D341Med (cell line): Measurements from ENCODE around the gene SYCE3.
"Not testable (repeated sequence)": the region's sequence is repeated elsewhere in the genome, so short reads cannot be mapped to it uniquely, and the experiment has no call there.

Source experiments
- DNase-seq: peaks from one replicate; pipeline ENCODE4 v3.0.0; 2012; ENCODE audit warnings: low spot score

The SYCE3 gene

GRCh38 chr22:50520826-50521453 lies 41.8 kb downstream of the SYCE3 start:
- DNase-seq = peak; percentile 18

- DNase-seq = not testable (repeated sequence)
Measured at GRCh38 chr22:50520184-50520583, 42.5 kb downstream of the SYCE3 start.

DNA sequence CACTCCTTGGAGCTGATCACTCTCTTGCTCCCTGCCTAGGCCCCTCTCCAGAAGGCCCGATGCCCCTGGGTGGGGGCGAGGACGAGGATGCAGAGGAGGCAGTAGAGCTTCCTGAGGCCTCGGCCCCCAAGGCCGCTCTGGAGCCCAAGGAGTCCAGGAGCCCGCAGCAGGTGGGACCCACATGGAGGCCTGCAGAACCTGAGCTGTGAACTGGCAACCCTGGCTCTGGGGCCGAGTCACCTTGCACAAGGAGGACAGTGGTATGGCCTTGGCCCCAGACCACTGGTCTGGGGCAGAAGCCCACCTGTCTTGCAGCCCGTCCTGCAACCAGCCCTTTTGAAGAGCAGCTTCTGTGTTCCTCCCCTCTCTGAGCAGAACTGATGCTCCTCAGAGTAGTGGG lies 43.6 kb downstream of the SYCE3 start:
- DNase-seq = peak; percentile 13

DNA sequence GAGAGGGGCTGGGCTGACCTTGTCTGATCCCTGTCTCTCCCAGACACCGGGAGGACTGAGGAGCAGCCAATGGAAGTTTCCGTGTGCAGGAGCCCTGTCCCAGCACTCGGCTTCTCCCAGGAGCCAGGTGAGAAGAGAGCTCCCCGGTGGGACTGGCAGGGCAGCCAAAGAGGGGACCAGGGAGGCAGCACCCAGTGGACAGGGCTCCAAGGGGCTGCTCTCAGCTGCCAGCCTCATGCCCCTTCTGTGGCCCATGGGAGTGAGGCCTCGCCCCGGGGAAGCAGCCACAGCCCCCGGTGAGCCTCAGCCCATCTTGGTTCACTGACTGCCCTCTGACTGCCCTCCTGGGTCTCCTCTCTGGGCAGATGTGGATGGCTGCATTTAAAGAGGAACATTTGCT lies 44.1 kb downstream of the SYCE3 start:
- peak; percentile 18 for DNase-seq

DNA sequence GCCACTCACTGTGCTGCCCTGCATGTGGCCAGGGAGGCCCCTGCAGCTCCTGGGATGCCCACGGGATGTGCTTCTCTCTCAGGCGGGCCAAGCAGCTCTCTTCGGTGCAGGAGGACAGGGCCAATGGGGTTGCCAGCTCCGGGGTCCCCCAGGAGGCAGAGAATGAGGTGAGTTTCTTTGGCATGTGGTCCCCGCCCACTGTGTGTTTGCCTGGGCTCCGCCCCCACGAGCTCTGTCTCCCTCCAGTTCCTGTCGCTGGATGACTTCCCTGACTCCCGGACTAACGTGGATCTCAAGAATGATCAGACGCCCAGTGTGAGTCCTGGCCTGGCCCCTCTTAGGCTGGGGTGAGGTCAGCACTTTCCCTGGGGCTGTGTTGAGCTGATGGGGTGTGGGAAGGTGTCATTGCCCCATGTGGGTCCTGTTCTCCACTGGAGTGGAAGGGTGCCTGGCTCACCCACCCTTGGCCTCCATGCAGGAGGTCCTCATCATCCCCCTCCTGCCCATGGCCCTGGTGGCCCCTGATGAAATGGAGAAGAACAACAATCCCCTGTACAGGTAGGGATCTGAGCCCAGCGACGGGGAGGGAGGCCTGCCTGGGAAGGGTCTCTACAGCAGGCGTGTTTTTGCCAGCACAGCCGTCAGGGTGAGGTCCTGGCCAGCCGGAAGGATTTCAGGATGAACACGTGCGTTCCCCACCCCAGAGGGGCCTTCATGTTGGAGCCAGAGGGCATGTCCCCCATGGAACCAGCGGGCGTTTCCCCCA lies 45.0 kb downstream of the SYCE3 start:
- DNase-seq = peak; percentile 17

DNA sequence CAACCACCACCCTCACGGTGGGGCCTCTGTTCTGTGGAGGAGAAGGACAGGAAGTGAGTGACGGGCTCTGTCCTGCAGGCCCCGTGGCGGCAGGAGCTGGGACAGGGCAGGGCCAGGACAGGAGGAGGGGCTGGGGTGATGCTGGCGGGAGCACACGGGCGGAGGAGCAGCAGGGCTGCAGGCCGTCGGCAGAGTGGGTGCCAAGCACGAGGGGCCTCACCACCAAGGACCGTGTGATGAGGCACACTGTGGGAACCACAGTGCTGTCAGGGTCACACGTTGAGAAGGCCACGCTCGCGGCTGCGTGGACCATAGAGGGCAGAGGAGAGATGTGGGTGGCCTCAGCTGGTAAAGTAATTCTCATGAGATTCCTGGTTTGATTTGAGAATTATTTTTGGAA lies 45.8 kb downstream of the SYCE3 start:
- peak; percentile 8 for DNase-seq

DNA sequence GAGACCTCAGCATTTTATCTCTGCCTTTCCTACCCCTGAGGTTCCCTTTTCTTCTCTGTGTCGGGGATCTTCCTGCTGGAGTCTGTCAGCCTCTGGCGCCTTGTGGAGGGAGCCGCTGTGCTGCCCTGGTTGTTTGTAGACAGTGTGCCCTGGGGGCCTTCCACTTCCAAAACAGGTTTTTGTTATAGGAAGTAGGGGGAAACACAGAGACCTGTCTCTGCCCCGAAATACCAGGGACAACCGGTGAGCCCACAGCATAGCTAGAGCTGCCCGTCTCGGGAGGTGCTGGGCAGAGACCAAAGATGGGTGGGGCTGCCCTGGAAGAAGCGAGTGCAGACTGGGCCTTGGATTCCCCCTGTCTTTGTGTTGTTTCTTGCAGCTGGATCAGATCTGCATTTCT lies 46.7 kb downstream of the SYCE3 start:
- no peak for DNase-seq

DNA sequence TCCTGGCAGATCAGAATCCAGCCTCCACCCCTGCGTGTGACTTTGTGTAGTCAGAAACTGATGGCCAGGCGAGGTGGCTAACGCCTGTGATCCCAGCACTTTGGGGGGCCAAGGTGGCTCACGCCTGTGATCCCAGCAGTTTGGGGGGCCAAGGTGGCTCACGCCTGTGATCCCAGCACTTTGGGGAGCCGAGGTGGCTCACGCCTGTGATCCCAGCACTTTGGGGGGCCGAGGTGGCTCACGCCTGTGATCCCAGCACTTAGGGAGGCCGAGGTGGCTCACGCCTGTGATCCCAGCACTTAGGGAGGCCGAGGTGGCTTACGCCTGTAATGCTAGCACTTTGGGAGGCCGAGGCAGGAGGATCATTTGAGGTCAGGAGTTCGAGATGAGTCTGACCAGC lies 49.5 kb downstream of the SYCE3 start:
- no peak for DNase-seq

DNA sequence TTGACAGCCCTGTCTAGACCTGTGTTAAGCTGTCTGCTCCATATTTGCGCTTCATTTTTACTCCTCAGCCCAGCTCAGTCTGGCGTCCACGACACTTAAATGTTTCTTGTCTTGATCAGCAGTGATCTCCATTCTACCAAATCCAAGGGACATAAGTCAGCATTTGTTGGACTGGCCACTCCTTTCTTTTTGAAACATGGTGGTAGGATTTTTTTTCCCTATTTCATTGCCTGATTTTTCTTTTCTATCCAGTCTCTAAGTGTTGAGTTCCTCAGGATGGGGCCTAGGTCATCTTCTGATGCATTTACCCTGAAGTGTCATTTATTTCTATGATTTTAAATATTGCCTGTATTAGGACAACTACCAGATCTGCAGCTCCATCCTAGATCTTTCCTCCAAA lies 53.8 kb downstream of the SYCE3 start:
- no peak for DNase-seq

GRCh38 chr22:50507991-50508884 lies 54.5 kb downstream of the SYCE3 start, which contains the start of gene NCAPH2:
NCAPH2 (plus strand) TSS chr22:50508224; CDS start chr22:50508338, 114 bp downstream.
- peak; percentile 84 for DNase-seq

DNA sequence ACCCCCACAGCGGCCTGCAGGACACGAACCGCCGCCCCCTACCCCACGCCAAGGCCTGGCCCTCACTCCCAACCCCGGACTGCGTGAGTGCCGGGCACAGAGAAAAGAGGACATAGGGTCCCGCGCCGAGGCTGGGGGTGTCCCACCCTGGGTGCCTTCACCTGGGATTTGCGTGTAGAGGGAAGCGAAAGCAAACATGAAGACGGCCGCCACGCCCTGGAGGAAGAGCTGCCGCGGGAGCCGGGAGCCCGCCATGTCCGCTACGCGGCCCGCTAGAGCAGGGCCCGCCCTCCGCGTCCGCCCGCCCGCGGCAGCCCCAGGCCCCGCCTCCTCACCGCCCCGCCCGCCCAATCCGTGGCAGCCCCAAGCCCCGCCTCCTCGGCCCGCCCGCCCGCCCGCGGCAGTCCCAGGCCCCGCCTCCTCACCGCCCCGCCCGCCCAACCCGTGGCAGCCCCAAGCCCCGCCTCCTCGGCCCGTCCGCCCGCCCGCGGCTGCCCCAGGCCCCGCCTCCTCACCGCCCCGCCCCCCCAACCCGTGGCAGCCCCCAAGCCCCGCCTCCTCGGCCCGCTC lies 55.2 kb downstream of the SYCE3 start, which contains the start of gene LMF2:
LMF2 (minus strand) TSS at position 282 of the 570 bp plus-strand sequence; CDS start at position 255, 27 bp downstream.
- peak; percentile 99 for DNase-seq

DNA sequence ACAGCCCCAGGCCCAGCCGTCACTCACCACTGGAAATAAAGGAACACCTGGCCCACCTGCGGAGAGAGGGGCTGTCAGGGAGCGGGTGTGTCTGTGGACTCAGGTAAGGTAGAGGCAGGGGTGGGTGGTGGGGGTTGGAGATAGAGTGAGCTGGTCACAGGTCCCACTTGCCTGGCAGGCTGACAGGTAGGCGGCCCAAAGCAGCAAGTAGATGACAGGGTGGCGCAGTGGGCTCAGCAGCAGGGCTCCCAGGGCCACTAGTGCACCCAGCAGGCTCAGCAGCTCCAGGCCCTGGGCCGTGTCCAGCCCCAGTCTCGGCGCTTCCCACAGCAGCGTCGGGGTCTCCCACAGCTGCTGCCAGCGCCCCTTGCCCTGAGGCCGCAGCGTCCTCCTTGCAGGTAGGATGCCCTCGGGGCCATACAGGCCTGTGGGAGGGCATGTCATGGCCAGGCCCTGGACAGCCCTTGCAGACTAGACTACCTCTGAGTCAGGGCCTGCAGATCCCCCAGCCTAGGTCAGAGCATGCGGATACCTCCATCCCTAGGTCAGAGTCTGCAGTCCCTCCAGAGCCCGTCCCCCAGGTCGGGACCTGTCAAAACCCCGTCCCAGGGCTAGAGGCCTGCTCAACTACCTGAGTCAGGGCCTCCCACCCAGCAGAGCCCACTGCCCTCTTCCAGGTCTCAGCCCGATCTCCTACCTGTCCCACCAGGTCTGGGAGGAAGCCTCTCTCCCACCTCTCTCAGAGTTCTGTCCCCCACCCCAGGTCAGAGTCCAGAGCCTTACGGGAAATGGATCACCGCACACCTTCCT lies 55.9 kb downstream of the SYCE3 start:
- DNase-seq = no peak

- DNase-seq = no peak
Measured at GRCh38 chr22:50505776-50506610, 56.7 kb downstream of the SYCE3 start.

- DNase-seq = no peak
Measured at GRCh38 chr22:50505276-50505775, 57.4 kb downstream of the SYCE3 start.

DNA sequence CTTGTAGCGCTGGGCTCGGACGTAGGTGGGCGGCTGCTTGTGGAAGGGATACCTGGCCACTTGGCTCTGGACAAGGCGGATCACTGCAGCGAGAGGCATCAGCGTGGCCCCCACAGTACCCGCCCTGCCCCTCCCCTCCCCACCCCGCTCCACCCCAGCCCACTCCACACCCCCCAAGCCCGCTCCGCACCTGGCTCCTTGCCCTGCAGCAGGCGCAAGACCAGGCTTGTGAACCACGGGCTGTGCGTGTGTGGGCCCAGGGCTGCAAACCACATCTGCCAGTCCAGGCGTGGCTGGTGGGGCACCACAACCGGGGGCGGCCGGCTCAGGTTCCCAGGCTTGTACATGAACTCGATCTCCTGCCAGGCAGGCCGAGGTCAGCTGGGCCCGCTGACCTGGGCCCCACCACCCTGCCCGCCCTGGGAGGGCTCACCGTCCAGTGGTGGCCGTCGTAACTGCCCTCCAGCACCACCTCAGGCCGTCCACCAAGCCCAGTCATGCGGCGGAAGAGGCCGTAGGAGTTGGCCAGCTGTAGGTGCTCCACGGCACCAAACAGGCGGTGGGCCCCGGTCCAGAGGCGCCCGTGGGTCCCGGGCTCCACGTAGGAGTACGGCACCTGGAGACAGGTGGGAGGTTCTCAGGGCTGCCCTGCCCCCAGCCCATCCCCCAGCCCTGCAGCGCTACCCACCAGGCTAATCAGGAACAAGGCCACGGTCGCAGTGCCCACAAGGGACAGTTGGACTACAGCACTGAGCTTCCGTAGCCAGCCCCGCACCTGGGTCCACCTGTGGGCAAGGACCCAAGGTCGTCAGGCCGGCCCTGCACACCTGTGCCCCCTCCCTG lies 58.1 kb downstream of the SYCE3 start:
- DNase-seq = no peak

GRCh38 chr22:50503475-50504145 lies 59.1 kb downstream of the SYCE3 start:
- DNase-seq = no peak

DNA sequence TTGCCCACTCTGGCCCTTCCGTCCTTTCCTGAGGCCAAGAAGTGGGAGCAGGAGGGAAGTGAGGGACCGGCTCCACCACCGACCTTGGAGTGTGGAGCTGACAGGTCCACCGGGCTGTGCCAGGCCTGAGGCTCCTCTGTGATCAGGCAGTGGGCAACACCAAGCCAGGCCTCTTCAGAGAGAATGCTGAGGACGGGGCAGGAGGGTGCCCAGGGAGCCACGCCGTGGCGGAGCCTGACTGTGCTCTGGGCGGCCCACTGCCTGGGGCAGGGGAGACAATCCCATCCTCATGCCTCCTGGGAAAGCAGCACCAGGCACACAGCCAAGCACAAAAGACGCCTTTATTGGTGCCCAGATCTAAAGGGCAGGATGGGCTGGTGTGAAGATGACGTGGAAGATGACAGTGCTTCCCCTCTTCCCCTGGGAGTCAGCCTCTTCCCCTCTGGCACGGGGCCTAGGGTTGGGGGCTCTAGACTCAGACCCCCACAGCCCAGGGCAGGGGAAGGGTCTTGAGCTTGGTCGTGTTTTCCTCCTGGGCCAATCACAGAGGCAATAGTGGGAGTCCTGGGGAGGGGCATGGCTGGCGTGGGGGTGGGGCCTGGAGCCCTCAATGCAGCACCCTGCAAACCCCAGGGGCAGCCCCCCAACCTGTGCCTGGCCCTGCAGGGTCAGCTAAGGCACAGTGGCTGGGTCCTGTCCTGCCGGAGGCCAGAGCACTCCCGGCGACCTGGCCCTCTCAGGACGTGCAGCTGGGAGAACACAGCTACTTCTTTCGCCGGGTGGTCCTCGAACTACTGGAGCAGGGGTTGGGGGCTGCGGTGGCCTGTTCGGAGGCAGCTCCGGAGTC lies 59.9 kb downstream of the SYCE3 start:
- DNase-seq = no peak

DNA sequence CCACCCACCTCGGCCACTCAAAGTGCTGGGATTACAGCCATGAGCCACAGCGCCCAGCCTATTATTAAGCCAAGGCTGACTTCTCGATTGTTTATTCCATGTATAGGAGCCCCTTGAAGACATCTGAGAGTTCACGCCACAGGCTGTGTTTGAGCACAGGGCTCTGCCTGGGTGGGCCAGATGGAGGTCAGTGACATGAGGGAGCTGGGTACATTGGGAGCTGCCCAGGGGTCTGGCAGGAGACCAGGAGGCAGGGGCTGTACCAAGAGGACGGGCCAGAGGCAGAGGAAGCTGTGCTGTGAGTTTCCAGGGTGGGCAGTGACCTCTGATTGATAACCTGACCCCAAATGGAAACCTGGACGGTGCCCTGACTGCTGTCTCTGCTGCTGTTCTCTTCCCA lies 60.6 kb downstream of the SYCE3 start:
- DNase-seq = no peak
